Measurements from ENCODE around the gene METTL22.

METTL22 gene

GRCh38 chr16:8577678-8578304 lies 43.7 kb upstream of the METTL22 start:
- no peak for DNase-seq (ENCODE audit: extremely low read depth, low read depth)

GRCh38 chr16:8579559-8579958 lies 41.9 kb upstream of the METTL22 start:
- TF ChIP-seq CTCF (IDR thresholded peaks at IDR 0.05; ENCODE audit: low read depth, low read length, missing control alignments) = no peak
- no peak for DNase-seq (ENCODE audit: extremely low read depth, low read depth)
- H3K4me3 ChIP-seq (replicated peaks; ENCODE audit: low read depth, low read length) = no peak overlapping the region

More at GRCh38 chr16:8577678-8578304, 43.7 kb upstream of the METTL22 start:
- no peak for TF ChIP-seq CTCF (IDR thresholded peaks at IDR 0.05; ENCODE audit: low read depth, low read length, missing control alignments)
- no peak overlapping the region for H3K4me3 ChIP-seq (replicated peaks; ENCODE audit: low read depth, low read length)

- TF ChIP-seq CTCF (IDR thresholded peaks at IDR 0.05; ENCODE audit: low read depth, low read length, missing control alignments) = no peak
- no peak for DNase-seq (ENCODE audit: extremely low read depth, low read depth)
- H3K4me3 ChIP-seq (replicated peaks; ENCODE audit: low read depth, low read length) = no peak overlapping the region
Measured at GRCh38 chr16:8581831-8582580, 39.5 kb upstream of the METTL22 start.

- DNase-seq (ENCODE audit: extremely low read depth, low read depth) = no peak
- H3K4me3 ChIP-seq (replicated peaks; ENCODE audit: low read depth, low read length) = no peak overlapping the region
- no peak for TF ChIP-seq CTCF (IDR thresholded peaks at IDR 0.05; ENCODE audit: low read depth, low read length, missing control alignments)
Measured at GRCh38 chr16:8583199-8583598, 38.3 kb upstream of the METTL22 start.

- H3K4me3 ChIP-seq (replicated peaks; ENCODE audit: low read depth, low read length) = no peak overlapping the region
- TF ChIP-seq CTCF (IDR thresholded peaks at IDR 0.05; ENCODE audit: low read depth, low read length, missing control alignments) = no peak
- no peak for DNase-seq (ENCODE audit: extremely low read depth, low read depth)
Measured at GRCh38 chr16:8583732-8584131, 37.8 kb upstream of the METTL22 start.

GRCh38 chr16:8585041-8585440 lies 36.5 kb upstream of the METTL22 start:
- no peak for DNase-seq (ENCODE audit: extremely low read depth, low read depth)
- no peak for TF ChIP-seq CTCF (IDR thresholded peaks at IDR 0.05; ENCODE audit: low read depth, low read length, missing control alignments)
- no peak overlapping the region for H3K4me3 ChIP-seq (replicated peaks; ENCODE audit: low read depth, low read length)

All from HFF-Myc (cell line).